Mesenchymal stem cell (in vitro differentiated cells and primary cell): ENCODE measurements around the gene CXADR.

ENCODE experiments used
- DNase-seq: peaks from one replicate; pipeline ENCODE4 v3.0.0-alpha.2; 2013
- H2AFZ ChIP-seq: one replicate; pipeline ENCODE4 v1.6.1; 2013; ENCODE audit warnings: low read depth, mild to moderate bottlenecking, control low read depth, inconsistent platforms, low read length, moderate library complexity
- H2AK5ac ChIP-seq: 2 replicates; pipeline ENCODE4 v1.6.1; 2013; ENCODE audit warnings: low read length, moderate library complexity, mild to moderate bottlenecking, inconsistent platforms; ENCODE audit not compliant: severe bottlenecking
- H2BK120ac ChIP-seq: one replicate; pipeline ENCODE4 v1.6.1; 2013; ENCODE audit warnings: low read depth, mild to moderate bottlenecking, inconsistent platforms, low read length, moderate library complexity
- H2BK12ac ChIP-seq, 2 experiments: one replicate each; pipeline ENCODE4 v1.6.1; 2013; ENCODE audit warnings: inconsistent platforms in 2 of 2, low read length in 2 of 2, mild to moderate bottlenecking in 2 of 2, moderate library complexity in 2 of 2, control low read depth in 1 of 2
- H2BK15ac ChIP-seq: one replicate; pipeline ENCODE4 v1.6.1; 2013; ENCODE audit warnings: mild to moderate bottlenecking, low read depth, inconsistent platforms; ENCODE audit not compliant: poor library complexity, severe bottlenecking
- H2BK5ac ChIP-seq: 2 replicates; pipeline ENCODE4 v1.6.1; 2013; ENCODE audit warnings: low read depth, mild to moderate bottlenecking, low read length, control low read depth, inconsistent platforms; ENCODE audit not compliant: poor library complexity, severe bottlenecking
- H3K14ac ChIP-seq, 2 experiments: one replicate each; pipeline ENCODE4 v1.6.1; 2013; ENCODE audit warnings: inconsistent platforms in 2 of 2, low read length in 2 of 2, control low read depth in 1 of 2, mild to moderate bottlenecking in 1 of 2, moderate library complexity in 1 of 2
- H3K18ac ChIP-seq, 2 experiments: one replicate each; pipeline ENCODE4 v1.6.1; 2013; ENCODE audit warnings: inconsistent platforms in 2 of 2, low read length in 2 of 2, control low read depth in 1 of 2, low read depth in 1 of 2, mild to moderate bottlenecking in 1 of 2
- H3K23ac ChIP-seq, 2 experiments: one replicate each; pipeline ENCODE4 v1.6.1; 2013; ENCODE audit warnings: inconsistent platforms in 2 of 2, low read length in 2 of 2, mild to moderate bottlenecking in 2 of 2, moderate library complexity in 2 of 2, control low read depth in 1 of 2
- H3K27ac ChIP-seq: 2 replicates; pipeline ENCODE4 v1.5.1; 2013; ENCODE audit warnings: mild to moderate bottlenecking, moderate library complexity, low read length, control low read depth, inconsistent platforms; ENCODE audit not compliant: poor library complexity, severe bottlenecking
- H3K27me3 ChIP-seq, 2 experiments: 2 replicates each; pipeline versions ENCODE4 v1.6.1 to v1.7.0; 2013; ENCODE audit warnings: low read length in 2 of 2, mild to moderate bottlenecking in 2 of 2, moderate library complexity in 2 of 2, control low read depth in 1 of 2, inconsistent platforms in 1 of 2; ENCODE audit not compliant: control insufficient read depth in 1 of 2, insufficient read depth in 1 of 2
- H3K36me3 ChIP-seq, 2 experiments: 2 replicates each; pipeline versions ENCODE4 v1.6.1 to v1.7.0; 2013; ENCODE audit warnings: low read length in 2 of 2, control low read depth in 1 of 2, inconsistent platforms in 1 of 2, low read depth in 1 of 2, mild to moderate bottlenecking in 1 of 2; ENCODE audit not compliant: insufficient read depth in 2 of 2, control insufficient read depth in 1 of 2
- H3K4ac ChIP-seq, 2 experiments: one replicate each; pipeline ENCODE4 v1.6.1; 2013; ENCODE audit warnings: inconsistent platforms in 2 of 2, low read length in 2 of 2, mild to moderate bottlenecking in 2 of 2, moderate library complexity in 2 of 2, control low read depth in 1 of 2, low read depth in 1 of 2
- H3K4me1 ChIP-seq: 2 replicates; pipeline ENCODE4 v1.6.1; 2013; ENCODE audit warnings: low read depth, low read length, control low read depth; ENCODE audit not compliant: control insufficient read depth, insufficient read depth
- H3K4me2 ChIP-seq: 2 replicates; pipeline ENCODE4 v1.6.1; 2013; ENCODE audit warnings: low read length, mild to moderate bottlenecking, inconsistent platforms; ENCODE audit not compliant: poor library complexity, severe bottlenecking
- H3K4me3 ChIP-seq, 2 experiments: 2 replicates each; pipeline versions ENCODE4 v1.5.1 to v1.7.0; 2013; ENCODE audit warnings: low read length in 2 of 2, mild to moderate bottlenecking in 2 of 2, control low read depth in 1 of 2, low read depth in 1 of 2; ENCODE audit not compliant: insufficient read depth in 1 of 2
- H3K79me1 ChIP-seq: replicated peaks from 2 replicates; pipeline ENCODE4 v1.6.1; 2013; ENCODE audit warnings: mild to moderate bottlenecking, control low read depth, low read length, inconsistent platforms; ENCODE audit not compliant: poor library complexity, severe bottlenecking
- H3K9ac ChIP-seq: 2 replicates; pipeline ENCODE4 v1.7.0; 2013; ENCODE audit warnings: mild to moderate bottlenecking, low read length, moderate library complexity
- H3K9me3 ChIP-seq: 2 replicates; pipeline ENCODE4 v1.7.0; 2013; ENCODE audit warnings: mild to moderate bottlenecking, low read length; ENCODE audit not compliant: control insufficient read depth
- H4K8ac ChIP-seq: one replicate; pipeline ENCODE4 v1.6.1; 2013; ENCODE audit warnings: inconsistent platforms, mild to moderate bottlenecking, low read length, moderate library complexity
- H4K91ac ChIP-seq: one replicate; pipeline ENCODE4 v1.6.1; 2013; ENCODE audit warnings: mild to moderate bottlenecking, low read length, inconsistent platforms
- WGBS: methylation state at CpG from one replicate; pipeline ENCODE4 v1.1.7; 2013; ENCODE audit warnings: mixed read lengths; 5-methylcytosine and 5-hydroxymethylcytosine counted together

CXADR gene

DNA sequence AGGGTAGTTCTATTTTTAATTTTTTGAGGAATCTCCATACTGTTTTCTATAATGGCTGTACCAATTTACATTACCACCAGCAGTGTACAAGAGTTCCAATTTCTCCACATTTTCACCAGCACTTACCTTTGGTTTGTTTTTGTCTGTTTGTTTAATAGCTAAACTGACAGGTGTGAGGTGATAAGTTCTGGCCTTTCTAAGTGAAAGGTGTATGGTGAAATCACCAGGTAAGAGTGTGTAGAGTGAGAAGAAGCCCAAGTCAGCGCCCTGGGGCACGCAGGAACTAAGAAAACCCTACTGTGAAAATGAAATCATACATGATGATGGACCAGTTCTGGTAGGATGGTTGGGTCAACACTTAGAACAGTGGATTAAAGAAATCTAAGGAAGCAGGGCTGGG, 65.3 kb downstream of the CXADR start:
- WGBS: 91% methylated on average over 2 of the region's 2 CpGs

DNA sequence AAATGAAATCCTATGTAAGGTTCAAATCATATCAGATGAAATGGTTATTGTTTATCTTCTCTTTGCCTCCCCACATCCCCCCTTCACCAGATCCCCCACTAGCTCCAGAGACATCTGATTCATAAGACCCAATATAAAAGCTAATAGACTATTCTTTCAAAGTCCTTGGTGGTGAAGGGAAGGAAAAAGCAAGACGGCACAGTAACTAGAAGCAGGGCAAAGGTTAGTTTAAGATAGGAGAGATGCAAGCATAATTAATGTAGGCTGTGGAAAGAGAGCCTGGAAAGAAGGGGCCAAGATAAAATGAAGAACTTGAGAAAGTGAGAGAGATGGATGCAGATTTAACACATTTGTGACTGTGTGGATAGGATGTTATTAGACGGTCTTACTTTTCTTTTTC, 66.0 kb downstream of the CXADR start:
- Histone ChIP-seq H2AK5ac (no peak overlapping the region), H3K4me1 (no peaks in the 10 kb centered on the region), H3K14ac (no peak overlapping the region), H3K18ac (no peak overlapping the region), H2BK12ac (no peak overlapping the region), H3K36me3 (no peaks in the 10 kb centered on the region), H3K23ac (no peak overlapping the region), H4K91ac (no peak overlapping the region), H2AFZ (no peak overlapping the region), H3K9ac (no peak overlapping the region), H2BK5ac (no peak overlapping the region), H3K4me3 (no peak overlapping the region), H4K8ac (no peak overlapping the region), H3K4me2 (no peak overlapping the region), H2BK15ac (no peak overlapping the region), H3K9me3 (no peaks in the 10 kb centered on the region), H3K79me1 (no peaks in the 10 kb centered on the region), H3K27me3 (peaks cover 0 to 4% of the 10 kb centered on the region in 2 experiments), H3K27ac (no peak overlapping the region), H3K4ac (no peak overlapping the region), H2BK120ac (no peak overlapping the region)
- no peak for DNase-seq
- 98% methylated on average over 2 of the region's 2 CpGs for WGBS

More for the DNA sequence above, 65.3 kb downstream of the CXADR start:
- no peak overlapping the region for H3K9ac ChIP-seq
- H2AFZ ChIP-seq: no peak overlapping the region
- no peak overlapping the region for H4K8ac ChIP-seq
- no peak overlapping the region for H2BK120ac ChIP-seq
- H3K9me3 ChIP-seq: no peaks in the 10 kb centered on the region
- H2AK5ac ChIP-seq: no peak overlapping the region
- no peak overlapping the region for H2BK15ac ChIP-seq
- no peak overlapping the region for H3K14ac ChIP-seq
- peaks cover 0 to 4% of the 10 kb centered on the region in 2 experiments for H3K27me3 ChIP-seq
- no peak overlapping the region for H3K4me3 ChIP-seq
- no peak overlapping the region for H2BK12ac ChIP-seq
- H3K4me1 ChIP-seq: no peaks in the 10 kb centered on the region
- no peak overlapping the region for H3K27ac ChIP-seq
- H3K4ac ChIP-seq: no peak overlapping the region
- no peaks in the 10 kb centered on the region for H3K79me1 ChIP-seq
- H2BK5ac ChIP-seq: no peak overlapping the region
- DNase-seq: no peak
- no peak overlapping the region for H4K91ac ChIP-seq
- no peak overlapping the region for H3K4me2 ChIP-seq
- H3K36me3 ChIP-seq: no peaks in the 10 kb centered on the region
- no peak overlapping the region for H3K18ac ChIP-seq
- no peak overlapping the region for H3K23ac ChIP-seq

DNA sequence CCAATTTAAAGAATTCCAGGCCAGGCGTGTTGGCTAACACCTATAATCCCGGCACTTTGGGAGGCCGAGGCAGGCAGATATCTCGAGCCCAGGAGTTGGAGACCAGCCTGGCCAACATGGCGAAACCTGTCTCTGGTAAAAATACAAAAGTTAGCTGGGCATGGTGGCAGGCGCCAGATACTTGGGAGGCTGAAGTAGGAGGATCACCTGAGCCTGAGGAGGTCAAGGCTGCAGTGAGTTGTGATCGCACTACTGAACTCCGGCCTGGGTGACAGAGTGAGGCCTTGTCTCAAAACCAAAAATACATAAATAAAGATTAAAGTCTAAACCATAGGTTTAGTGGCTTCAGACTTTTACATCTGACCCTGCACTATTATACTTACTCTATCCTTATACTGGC, 67.5 kb downstream of the CXADR start:
- Histone ChIP-seq H3K27ac (no peak overlapping the region), H3K9ac (no peak overlapping the region), H3K27me3 (no peaks in the 10 kb centered on the region), H4K91ac (no peak overlapping the region), H4K8ac (no peak overlapping the region), H2AK5ac (no peak overlapping the region), H2BK120ac (no peak overlapping the region), H3K14ac (no peak overlapping the region), H3K4me1 (no peaks in the 10 kb centered on the region), H2AFZ (no peak overlapping the region), H3K79me1 (no peaks in the 10 kb centered on the region), H3K4me2 (no peak overlapping the region), H2BK5ac (no peak overlapping the region), H2BK15ac (no peak overlapping the region), H3K4ac (no peak overlapping the region), H3K9me3 (no peaks in the 10 kb centered on the region), H3K18ac (no peak overlapping the region), H3K36me3 (no peaks in the 10 kb centered on the region), H2BK12ac (no peak overlapping the region), H3K4me3 (no peak overlapping the region), H3K23ac (no peak overlapping the region)
- no peak for DNase-seq
- 89% methylated on average over 5 of the region's 8 CpGs for WGBS

DNA sequence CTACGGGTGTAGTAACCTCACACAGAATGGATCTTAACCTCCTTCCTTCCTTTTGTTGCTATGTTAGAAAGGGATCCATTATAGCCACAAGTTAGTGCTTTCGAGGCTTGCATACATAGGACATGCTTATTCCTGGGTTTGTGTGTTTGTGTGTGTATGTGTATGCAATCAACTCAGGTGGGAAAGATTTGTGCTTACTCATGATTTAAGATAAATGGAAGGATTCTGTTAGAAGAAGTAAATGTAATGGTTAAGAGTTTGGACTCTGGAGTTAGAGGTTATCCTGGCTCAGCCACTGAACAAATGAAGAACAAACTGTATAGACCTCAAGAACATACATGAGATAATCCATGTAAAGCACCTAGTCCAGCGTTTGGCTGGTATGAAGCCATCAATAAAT, 71.1 kb downstream of the CXADR start:
- WGBS: 81% methylated on average over 2 of the region's 3 CpGs

More for the DNA sequence above, 71.1 kb downstream of the CXADR start:
- no peaks in the 10 kb centered on the region for H3K79me1 ChIP-seq
- H2BK120ac ChIP-seq: no peak overlapping the region
- no peak overlapping the region for H2BK5ac ChIP-seq
- no peaks in the 10 kb centered on the region for H3K36me3 ChIP-seq
- H3K18ac ChIP-seq: no peak overlapping the region
- no peak overlapping the region for H4K8ac ChIP-seq
- no peak overlapping the region for H3K9ac ChIP-seq
- no peak overlapping the region for H2BK12ac ChIP-seq
- H2BK15ac ChIP-seq: no peak overlapping the region
- DNase-seq: no peak
- H3K14ac ChIP-seq: no peak overlapping the region
- no peak overlapping the region for H3K4me3 ChIP-seq
- H3K4me2 ChIP-seq: no peak overlapping the region
- H3K9me3 ChIP-seq: no peaks in the 10 kb centered on the region
- H3K4ac ChIP-seq: no peak overlapping the region
- no peak overlapping the region for H2AFZ ChIP-seq
- no peak overlapping the region for H3K27ac ChIP-seq
- no peak overlapping the region for H3K23ac ChIP-seq
- H4K91ac ChIP-seq: no peak overlapping the region
- H2AK5ac ChIP-seq: no peak overlapping the region
- H3K4me1 ChIP-seq: no peaks in the 10 kb centered on the region
- no peaks in the 10 kb centered on the region for H3K27me3 ChIP-seq
